Muscle layer of colon (tissue), 2 donors: ENCODE measurements around the gene FLOT2.
"Not testable (repeated sequence)": the region's sequence is repeated elsewhere in the genome, so short reads cannot be mapped to it uniquely, and the experiment has no call there.

Experiments used
- H3K27ac ChIP-seq: one replicate; pipeline ENCODE4 v1.7.0; 2013; ENCODE audit warnings: low read depth, mild to moderate bottlenecking, low read length, moderate library complexity
- H3K27me3 ChIP-seq, 2 donors: one replicate each; pipeline ENCODE4 v1.7.0; 2013; ENCODE audit warnings: low read length in 2 of 2, mild to moderate bottlenecking in 2 of 2; ENCODE audit not compliant: insufficient read depth in 2 of 2, control insufficient read depth in 1 of 2
- H3K36me3 ChIP-seq: one replicate; pipeline ENCODE4 v1.7.0; 2013; ENCODE audit warnings: mild to moderate bottlenecking, low read length; ENCODE audit not compliant: insufficient read depth
- H3K4me1 ChIP-seq: one replicate; pipeline ENCODE4 v1.7.0; 2013; ENCODE audit warnings: mild to moderate bottlenecking, low read length; ENCODE audit not compliant: insufficient read depth
- H3K4me3 ChIP-seq, 2 donors: one replicate each; pipeline ENCODE4 v1.7.0; 2013; ENCODE audit warnings: low read length in 2 of 2, low read depth in 1 of 2, mild to moderate bottlenecking in 1 of 2, moderate library complexity in 1 of 2
- H3K9ac ChIP-seq: one replicate; pipeline ENCODE4 v1.7.0; 2013; ENCODE audit warnings: low read length
- H3K9me3 ChIP-seq: one replicate; pipeline ENCODE4 v1.7.0; 2013; ENCODE audit warnings: mild to moderate bottlenecking, low read length
- donor health status: abdominal sarcoma.
- donor health status: Adenocarcinoma of cecum.

FLOT2 gene

DNA sequence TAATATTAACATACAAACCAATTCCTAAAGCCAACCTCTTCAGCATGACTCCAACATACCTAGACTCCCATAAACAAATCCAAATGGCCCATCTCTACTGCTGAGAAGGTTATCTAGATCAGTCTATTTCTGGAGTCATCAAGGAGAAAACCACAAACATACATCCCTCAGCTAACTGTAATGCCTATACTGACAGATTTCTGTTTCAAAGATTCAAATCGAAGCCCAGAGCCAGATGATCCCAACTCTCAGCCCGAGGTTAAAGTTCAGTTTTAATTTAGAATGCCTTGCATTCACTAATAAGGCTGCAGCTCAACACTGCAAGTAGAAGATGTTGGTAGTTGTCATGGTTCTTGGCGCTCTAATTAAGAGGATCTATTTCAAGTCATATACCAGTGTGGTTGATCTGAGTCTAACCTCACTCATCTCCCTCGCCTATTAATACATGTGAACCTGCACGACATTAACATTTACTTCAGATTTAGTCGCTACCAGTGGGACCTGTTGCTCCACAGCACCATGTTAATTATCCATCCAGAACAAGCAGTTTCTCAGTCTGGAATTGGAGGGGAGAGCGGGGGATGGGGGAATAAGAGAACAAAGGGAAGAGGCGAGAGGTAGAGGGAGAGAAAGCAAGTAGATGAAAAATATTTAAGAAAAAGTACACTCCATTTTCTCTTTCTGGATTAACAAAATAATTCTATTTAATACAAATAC lies 38.4 kb upstream of the FLOT2 start:
- Histone ChIP-seq H3K9ac (no peak overlapping the region), H3K27ac (no peak overlapping the region), H3K36me3 (no peaks in the 10 kb centered on the region), H3K9me3 (no peaks in the 10 kb centered on the region), H3K4me3 (no peak overlapping the region), H3K27me3 (no peaks in the 10 kb centered on the region), H3K4me1 (peaks cover 54% of the 10 kb centered on the region)

DNA sequence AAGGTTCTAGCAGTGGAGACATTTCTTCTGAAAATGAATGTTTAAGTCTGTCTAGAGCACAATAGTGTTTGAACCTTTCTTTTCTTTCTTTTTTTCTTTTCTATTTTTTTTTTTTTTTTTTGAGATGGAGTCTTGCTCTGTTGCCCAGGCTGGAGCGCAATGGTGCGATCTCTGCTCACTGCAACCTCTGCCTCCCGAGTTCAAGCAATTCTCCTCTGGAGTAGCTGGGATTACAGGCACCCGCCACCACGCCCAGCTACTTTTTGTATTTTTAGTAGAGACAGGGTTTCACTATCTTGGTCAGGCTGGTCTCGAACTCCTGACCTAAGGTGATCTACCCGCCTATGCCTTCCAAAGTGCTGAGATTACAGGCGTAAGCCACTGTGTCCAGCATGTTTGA lies 37.0 kb upstream of the FLOT2 start:
- not testable (repeated sequence) for H3K27ac ChIP-seq, H3K4me3 ChIP-seq, H3K9me3 ChIP-seq, H3K27me3 ChIP-seq, H3K9ac ChIP-seq, H3K36me3 ChIP-seq
- peaks cover 40% of the 10 kb centered on the region for H3K4me1 ChIP-seq

DNA sequence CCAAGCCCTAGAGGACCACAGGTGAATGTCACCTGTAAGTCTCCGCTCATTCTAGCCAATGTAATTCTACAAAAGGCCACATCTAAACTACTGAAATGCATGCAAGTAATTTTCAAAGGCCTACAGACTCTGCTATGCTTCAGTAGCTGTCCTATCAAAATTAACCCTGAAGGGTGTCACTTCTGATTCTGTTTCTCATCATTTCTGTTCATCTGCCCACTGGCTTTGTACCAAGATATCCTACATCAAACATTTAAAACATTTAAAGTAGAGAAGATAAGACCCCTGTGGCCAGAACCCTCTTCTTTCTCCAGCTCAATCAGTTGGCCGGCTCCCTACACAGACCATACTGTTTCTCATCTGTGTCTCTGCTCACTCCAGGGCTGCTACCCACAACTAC lies 32.3 kb upstream of the FLOT2 start:
- Histone ChIP-seq H3K27ac (no peak overlapping the region), H3K27me3 (no peaks in the 10 kb centered on the region), H3K36me3 (peaks cover 26% of the 10 kb centered on the region), H3K9ac (no peak overlapping the region), H3K4me3 (no peak overlapping the region), H3K4me1 (peaks cover 13% of the 10 kb centered on the region), H3K9me3 (no peaks in the 10 kb centered on the region)

DNA sequence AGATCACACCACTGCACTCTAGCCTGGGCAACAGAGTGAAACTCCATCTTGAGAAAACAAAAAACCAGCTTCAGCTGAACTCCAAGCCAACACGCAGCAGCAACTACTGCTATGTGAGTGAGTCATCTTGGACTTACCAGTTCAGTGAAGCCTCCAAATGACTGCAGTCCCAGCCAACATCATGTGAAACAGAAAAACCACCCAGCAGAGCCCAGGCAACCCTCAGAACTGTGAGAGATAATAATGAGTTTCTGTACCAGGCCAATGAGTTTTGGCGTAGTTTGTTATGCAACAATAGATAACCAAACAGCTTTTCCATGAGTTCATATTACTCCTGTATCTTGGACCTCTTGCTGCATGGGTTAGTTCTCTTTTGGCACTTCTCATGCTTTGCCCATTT lies 30.5 kb upstream of the FLOT2 start:
- Histone ChIP-seq H3K9ac (no peak overlapping the region), H3K4me1 (peaks cover 13% of the 10 kb centered on the region)

DNA sequence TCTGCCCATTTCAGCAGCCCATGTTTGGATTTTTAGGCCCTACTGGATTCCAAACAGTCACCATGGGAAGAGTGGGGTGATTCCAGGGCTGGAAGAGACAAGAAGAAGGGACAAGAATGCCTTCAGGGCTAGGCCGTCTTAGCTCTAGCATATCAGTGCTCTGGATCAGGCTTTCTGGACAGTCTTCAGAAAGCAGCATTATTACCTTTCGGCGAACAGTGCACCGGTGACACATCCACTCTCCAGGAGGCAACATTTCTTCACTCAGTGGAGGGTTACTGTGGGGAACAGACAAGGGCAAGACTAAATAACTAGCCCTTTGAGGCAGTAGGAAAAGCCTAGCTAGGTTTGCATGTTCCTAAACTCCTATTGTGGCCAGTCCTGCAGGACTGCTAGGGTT lies 29.3 kb upstream of the FLOT2 start:
- Histone ChIP-seq H3K27ac (no peak overlapping the region), H3K9ac (no peak overlapping the region), H3K4me3 (no peak overlapping the region), H3K9me3 (no peaks in the 10 kb centered on the region), H3K27me3 (no peaks in the 10 kb centered on the region), H3K36me3 (peaks cover 41% of the 10 kb centered on the region), H3K4me1 (peaks cover 13% of the 10 kb centered on the region)

More for the DNA sequence above, 30.5 kb upstream of the FLOT2 start:
- Histone ChIP-seq H3K9me3 (no peaks in the 10 kb centered on the region), H3K4me3 (no peak overlapping the region), H3K36me3 (peaks cover 34% of the 10 kb centered on the region), H3K27ac (no peak overlapping the region), H3K27me3 (no peaks in the 10 kb centered on the region)

DNA sequence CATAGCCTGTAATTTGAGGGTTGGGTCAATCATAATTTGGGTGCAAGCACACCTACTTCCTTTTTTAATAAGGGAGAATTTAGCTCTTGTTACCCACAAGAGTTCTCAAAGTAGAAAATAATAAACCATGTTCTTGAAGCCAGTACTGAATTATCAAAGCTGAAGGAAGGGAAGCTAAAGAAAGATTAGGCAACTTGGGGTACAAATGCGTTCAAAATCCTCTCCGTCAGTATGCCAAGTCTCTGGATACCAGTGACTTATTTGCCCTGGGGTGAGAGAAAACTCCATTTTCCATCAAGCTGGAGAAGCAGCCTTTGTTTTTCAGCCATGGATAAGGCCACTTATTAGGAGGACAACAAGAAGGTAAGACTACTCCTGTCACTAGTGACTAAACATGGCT lies 28.8 kb upstream of the FLOT2 start:
- no peak overlapping the region for H3K9ac ChIP-seq
- no peaks in the 10 kb centered on the region for H3K9me3 ChIP-seq
- H3K4me3 ChIP-seq: no peak overlapping the region
- H3K4me1 ChIP-seq: peaks cover 13% of the 10 kb centered on the region
- H3K27me3 ChIP-seq: no peaks in the 10 kb centered on the region
- H3K36me3 ChIP-seq: peaks cover 46% of the 10 kb centered on the region
- H3K27ac ChIP-seq: no peak overlapping the region

DNA sequence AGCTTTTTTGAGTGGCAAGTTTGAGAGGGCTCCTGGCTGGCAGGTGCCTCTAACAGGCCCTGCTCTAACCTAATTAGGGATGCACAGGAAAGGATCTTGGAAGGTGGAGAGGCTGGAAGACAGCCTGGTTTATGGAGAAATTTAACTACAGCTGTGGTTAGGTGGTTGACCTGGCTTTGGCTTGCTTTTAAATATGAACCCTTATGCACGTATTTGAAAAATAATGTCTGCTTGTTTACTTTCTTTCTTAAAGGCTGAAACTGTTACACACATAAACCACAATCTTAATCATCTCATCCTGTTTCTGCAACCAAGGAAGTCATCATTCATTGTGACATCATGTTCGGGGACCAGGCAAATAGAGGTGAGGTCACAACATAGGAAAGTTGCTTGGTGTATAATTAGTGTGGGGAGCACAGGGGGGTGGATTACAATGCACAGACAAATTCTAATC lies 28.4 kb upstream of the FLOT2 start:
- Histone ChIP-seq H3K4me1 (peaks cover 13% of the 10 kb centered on the region), H3K9me3 (no peaks in the 10 kb centered on the region), H3K27me3 (no peaks in the 10 kb centered on the region), H3K9ac (no peak overlapping the region), H3K36me3 (peaks cover 50% of the 10 kb centered on the region), H3K4me3 (no peak overlapping the region), H3K27ac (no peak overlapping the region)

DNA sequence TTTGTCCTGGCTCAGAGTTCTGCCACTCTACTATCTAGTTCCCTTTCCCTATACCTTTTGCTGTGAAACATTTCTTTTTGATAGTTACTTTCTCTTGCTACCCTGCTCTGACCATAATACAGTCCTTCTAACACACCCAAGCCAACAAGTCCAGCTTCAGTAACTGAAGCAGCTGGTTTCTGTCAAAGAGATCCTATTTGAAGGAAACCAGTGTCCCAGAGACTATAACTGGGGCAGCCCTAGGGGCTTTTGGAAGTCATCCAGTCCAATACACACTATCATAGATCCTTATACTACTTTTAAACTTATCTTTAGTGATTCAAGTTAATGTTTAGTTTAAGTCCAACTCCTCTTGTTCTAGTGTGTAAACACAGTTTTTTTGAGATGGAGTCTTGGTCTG lies 22.7 kb upstream of the FLOT2 start:
- Histone ChIP-seq H3K27ac (no peak overlapping the region), H3K27me3 (no peaks in the 10 kb centered on the region), H3K36me3 (peaks cover 79% of the 10 kb centered on the region), H3K9me3 (no peaks in the 10 kb centered on the region), H3K9ac (no peak overlapping the region), H3K4me3 (no peak overlapping the region), H3K4me1 (peaks cover 7% of the 10 kb centered on the region)

DNA sequence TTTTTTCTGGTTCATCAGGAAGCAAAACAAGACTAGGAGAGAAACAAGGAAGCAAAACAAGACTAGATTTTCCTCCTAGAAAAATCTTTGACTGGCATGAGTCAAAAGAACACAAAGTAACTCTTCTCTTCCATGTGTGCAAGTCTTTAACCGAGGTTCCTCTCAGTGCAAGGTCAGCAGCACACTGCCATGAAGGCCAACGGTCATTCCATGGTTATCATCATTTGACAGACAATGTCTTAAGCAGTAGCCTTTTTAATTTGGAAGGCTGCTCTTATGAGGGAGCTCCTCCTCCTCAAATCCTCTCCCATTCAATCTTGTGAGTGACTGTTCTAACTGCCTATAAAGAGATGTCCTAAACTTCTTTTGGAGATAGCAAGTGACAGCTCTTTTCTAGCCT lies 20.8 kb upstream of the FLOT2 start:
- H3K36me3 ChIP-seq: peaks cover 84% of the 10 kb centered on the region
- no peak overlapping the region for H3K9ac ChIP-seq
- peaks cover 7% of the 10 kb centered on the region for H3K4me1 ChIP-seq
- peaks cover 0 to 3% of the 10 kb centered on the region in 2 donors for H3K27me3 ChIP-seq
- no peak overlapping the region for H3K4me3 ChIP-seq
- H3K9me3 ChIP-seq: no peaks in the 10 kb centered on the region
- no peak overlapping the region for H3K27ac ChIP-seq

DNA sequence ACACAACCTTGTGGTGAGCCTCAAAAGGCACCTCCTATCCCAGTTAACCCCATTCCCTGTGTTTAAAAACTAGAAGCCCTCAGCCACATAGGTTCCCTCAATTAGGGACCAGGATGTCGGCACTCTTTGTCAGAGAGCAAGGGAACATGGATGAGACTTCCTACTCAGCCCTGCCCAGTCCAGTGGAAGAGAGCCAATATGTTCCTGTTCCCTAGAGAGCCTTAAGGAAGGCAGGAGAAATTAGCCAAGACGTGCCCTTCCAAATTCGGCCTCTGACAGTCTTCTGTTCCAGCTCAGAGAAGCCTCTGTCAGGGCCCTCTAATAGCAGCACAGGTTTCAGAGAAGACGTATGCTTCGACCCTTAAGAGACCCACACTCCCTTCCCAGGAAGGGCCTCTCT lies 19.9 kb upstream of the FLOT2 start:
- no peak overlapping the region for H3K27ac ChIP-seq
- peaks cover 7% of the 10 kb centered on the region for H3K4me1 ChIP-seq
- H3K9me3 ChIP-seq: no peaks in the 10 kb centered on the region
- H3K4me3 ChIP-seq: no peak overlapping the region
- peaks cover 0 to 3% of the 10 kb centered on the region in 2 donors for H3K27me3 ChIP-seq
- H3K36me3 ChIP-seq: peaks cover 91% of the 10 kb centered on the region
- no peak overlapping the region for H3K9ac ChIP-seq

DNA sequence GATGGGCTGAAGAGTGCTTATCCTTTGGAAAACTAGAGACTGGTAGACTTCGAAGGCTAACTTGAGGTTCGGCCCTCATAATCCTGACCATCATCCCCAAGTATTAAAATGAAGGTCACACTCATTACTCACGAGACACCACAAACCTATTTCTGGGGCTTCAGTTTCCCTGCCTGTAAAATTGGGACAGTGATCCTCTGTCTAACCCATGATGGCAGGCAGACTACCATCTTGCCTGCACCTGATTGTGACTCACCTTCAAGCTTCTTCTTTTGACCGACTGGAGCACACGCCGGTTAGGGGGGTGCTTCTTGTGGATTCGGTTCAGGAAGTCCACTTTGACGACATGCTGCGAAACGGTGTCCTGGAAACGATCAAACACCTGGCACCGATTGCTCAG lies 19.5 kb upstream of the FLOT2 start:
- no peak overlapping the region for H3K9ac ChIP-seq
- H3K9me3 ChIP-seq: no peaks in the 10 kb centered on the region
- H3K36me3 ChIP-seq: peaks cover 91% of the 10 kb centered on the region
- H3K4me3 ChIP-seq: no peak overlapping the region
- peaks cover 7% of the 10 kb centered on the region for H3K4me1 ChIP-seq
- peaks cover 0 to 3% of the 10 kb centered on the region in 2 donors for H3K27me3 ChIP-seq
- no peak overlapping the region for H3K27ac ChIP-seq

DNA sequence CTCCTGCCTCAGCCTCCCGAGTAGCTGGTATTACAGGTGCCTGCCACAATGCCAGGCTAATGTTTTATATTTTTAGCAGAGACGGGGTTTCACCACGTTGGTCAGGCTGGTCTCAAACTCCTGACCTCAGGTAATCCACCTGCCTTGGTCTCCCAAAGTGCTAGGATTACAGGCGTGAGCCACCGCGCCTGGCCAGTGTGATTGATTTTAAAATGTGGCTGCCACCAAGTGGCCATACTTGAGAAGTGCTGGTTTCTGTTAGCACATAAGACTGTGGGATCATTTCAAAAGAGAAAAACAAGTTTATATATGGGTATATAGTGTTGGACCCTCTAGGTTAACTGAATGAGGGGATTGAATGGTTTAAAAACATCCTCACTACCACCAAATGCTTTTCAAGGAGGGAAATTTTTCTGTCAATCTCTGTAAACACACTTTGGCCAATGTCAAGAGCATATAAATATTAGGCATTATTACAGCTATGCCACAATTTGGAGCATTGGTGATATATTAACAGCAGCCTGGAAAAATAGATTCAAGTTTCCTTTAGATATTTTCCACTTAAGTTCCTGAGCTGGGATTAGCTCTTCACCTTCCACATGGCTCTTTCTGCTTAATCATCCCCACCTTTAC lies 18.9 kb upstream of the FLOT2 start:
- peaks cover 7% of the 10 kb centered on the region for H3K4me1 ChIP-seq
- H3K9me3 ChIP-seq: no peaks in the 10 kb centered on the region
- no peak overlapping the region for H3K4me3 ChIP-seq
- no peak overlapping the region for H3K9ac ChIP-seq
- peaks cover 0 to 3% of the 10 kb centered on the region in 2 donors for H3K27me3 ChIP-seq
- peaks cover 92% of the 10 kb centered on the region for H3K36me3 ChIP-seq
- no peak overlapping the region for H3K27ac ChIP-seq
